GM12874 (cell line): Measurements from ENCODE around the gene MTARC2.

Experiments
- TF ChIP-seq, protein P1 (sequence below): IDR thresholded peaks from 2 replicates; pipeline ENCODE4 v1.5.1; 2011; ENCODE audit warnings: low read depth, mild to moderate bottlenecking, control low read depth, low read length, moderate library complexity; ENCODE audit not compliant: insufficient read depth

The MTARC2 gene

DNA sequence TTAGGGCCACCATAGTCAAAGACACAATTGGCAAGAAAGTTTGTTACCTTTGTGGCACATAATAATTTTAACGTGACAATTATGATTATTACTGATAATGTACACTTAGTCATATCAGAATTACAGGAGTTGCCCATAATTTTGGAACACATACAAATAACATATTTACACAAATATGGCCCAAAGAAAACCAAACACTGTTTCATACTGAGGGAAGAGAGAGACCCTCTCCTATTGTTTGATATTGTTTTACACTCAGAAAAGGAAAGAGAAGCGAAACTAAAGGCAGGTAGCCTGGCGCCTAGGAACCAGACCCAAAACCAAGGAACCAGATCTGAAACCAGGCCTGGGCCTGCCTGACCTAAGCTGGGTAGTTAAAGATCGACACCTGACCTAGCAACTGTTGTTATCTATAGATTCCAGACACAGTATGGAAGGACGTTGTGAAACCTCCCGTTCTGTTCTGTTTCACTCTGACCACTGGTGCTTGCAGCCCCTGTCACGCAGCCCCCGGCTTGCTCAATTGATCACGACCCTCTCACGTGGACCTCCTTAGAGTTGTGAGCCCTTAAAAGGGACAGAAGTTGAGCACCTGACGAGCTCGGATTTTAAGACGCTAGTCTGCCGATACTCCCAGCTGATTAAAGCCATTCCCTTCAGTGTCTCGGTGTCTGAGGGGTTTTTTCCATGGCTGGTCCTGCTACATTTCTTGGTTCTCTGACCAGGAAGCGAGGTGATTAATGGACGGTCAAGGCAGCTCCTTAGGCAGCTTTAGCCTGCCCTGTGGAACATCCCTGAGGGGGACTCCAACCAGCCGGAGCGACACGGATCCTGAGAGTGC is 30.1 kb upstream of the MTARC2 start:
- TF ChIP-seq, protein P1, sequence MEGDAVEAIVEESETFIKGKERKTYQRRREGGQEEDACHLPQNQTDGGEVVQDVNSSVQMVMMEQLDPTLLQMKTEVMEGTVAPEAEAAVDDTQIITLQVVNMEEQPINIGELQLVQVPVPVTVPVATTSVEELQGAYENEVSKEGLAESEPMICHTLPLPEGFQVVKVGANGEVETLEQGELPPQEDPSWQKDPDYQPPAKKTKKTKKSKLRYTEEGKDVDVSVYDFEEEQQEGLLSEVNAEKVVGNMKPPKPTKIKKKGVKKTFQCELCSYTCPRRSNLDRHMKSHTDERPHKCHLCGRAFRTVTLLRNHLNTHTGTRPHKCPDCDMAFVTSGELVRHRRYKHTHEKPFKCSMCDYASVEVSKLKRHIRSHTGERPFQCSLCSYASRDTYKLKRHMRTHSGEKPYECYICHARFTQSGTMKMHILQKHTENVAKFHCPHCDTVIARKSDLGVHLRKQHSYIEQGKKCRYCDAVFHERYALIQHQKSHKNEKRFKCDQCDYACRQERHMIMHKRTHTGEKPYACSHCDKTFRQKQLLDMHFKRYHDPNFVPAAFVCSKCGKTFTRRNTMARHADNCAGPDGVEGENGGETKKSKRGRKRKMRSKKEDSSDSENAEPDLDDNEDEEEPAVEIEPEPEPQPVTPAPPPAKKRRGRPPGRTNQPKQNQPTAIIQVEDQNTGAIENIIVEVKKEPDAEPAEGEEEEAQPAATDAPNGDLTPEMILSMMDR: no peak

DNA sequence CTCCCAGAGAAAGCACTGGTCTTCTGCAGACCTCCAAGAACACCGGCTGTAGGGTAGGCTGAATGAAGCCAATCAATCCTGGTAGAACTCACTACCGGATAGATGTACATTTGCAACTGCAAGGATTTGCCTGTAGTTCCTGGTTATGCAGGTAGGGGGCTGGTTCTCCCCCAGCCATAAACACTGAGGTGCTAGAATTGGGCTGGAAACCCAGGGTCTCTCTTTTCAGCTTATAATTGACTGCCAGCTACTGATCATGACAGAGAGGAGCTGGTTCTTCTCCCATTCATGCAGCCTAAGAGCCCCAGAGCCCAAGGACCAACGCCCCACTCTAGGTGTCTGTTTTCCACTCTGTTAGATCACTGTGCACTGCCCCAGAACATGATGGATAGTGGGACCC is 21.5 kb upstream of the MTARC2 start:
- TF ChIP-seq, protein P1: peak; percentile 52; the same call in 1 of the 2 replicates

DNA sequence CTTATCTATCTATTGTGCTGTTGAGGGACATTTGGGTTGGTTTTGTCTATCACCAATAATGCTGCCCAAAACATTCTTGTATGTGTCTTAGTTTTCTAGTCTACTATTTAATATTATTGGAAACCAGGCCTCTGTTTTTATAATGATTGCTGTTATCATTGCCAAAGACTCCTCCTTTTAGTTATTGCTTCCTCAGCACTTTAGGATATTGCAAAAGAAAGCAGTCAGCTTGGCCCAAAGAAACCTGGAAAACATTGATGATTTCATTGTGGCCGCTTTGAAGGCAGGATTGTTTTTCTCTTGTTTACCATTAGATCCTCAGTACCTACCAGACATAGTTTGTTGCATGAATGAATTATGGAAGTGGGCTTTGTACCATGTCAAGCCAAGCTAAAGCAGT is 20.6 kb upstream of the MTARC2 start:
- TF ChIP-seq, protein P1: no peak

DNA sequence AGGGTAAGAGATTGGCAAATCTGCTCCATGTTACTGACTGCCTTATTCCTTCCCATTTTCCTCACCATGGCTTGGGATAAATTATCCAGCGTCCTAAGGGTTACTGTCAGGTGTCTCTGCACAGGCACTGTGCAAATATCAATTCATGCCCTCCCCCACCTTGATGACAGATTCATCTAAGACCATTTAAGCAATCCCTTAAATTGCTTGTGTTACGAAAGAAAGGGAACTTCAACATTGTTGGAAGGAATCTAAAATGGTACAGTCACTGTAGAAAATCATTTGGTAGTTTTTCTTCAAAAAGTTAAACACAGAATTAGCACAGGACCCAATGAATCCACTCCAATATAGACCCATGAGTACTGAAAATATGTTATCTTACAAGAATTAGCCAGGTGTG is 17.6 kb upstream of the MTARC2 start:
- TF ChIP-seq, protein P1: no peak

DNA sequence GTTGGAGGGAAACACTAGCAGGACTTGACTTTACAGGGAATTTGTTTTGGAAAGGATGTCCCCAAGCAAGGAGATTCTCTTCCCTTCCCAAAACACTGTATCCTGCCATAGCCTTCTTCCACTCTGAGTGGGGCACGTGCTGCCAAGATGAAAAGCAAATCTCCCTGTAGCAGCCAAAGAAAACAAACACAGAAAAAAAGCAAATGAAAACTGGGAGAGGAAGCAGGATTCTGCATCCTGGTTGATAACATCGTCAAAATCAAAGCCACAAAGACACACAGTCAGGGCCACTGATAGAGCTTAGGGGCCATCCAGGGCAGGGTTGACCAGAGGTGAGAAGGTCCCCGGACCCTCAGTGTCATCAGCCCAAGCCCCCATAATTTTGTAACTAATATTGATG is 16.0 kb upstream of the MTARC2 start:
- TF ChIP-seq, protein P1: no peak

DNA sequence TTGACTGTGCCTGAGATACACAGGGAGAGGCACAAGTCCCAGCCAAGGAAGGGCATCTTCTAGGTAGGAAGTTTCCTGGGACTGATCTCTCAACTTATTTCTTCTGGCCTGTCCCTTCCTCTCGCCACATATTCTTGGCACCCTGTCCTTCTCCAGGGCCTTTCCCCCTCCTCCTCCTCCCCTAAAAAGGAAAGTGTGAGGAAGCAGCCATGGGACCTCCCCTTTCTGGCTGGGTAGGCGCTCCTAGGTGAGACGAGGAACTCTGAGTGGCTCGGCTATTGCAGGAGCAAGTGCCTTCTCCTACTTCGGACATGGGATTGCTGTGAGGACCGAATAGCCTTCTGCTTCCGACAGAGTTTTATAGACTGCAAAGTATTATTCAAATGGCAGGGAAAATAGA is 15.5 kb upstream of the MTARC2 start:
- TF ChIP-seq, protein P1: no peak

DNA sequence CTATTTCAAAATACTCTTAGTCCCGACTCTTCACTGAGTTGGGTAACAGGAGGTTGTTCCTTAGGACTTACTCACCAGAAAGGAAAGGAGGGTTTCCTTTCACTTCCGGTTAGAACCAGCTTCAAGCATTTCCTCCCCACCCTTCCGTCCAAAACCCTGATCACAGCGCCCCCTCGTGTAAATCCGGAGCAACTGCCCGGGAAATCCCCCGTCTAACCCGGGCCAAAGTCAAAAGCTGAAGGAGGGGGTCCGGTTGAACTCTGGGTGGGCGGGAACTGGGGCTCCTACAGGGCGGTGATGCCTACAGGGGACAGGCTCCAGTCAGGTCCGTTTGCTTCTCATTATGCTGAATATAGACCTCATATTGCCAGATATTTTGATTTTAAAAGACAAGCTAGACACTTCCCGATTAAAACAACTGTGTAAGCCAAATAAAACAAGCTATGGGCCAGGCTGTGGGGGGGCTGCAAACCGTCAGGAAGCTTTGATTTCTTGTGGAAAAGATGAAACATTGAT is 15.0 kb upstream of the MTARC2 start:
- TF ChIP-seq, protein P1: peak; percentile 83
